Stimulated activated CD4-positive, alpha-beta T cell treated with anti-CD3 and anti-CD28 coated beads, TNF-alpha, amount 100 ng/mL, for 48 hours (primary cell): ENCODE results near the gene KDELR3.
"Not testable (repeated sequence)": the region's sequence is repeated elsewhere in the genome, so short reads cannot be mapped to it uniquely, and the experiment has no call there.

Experiments
- DNase-seq, 3 donors: peaks; one replicate each; pipeline ENCODE4 v3.0.0-alpha.2; 2020; ENCODE audit warnings: low read depth in 3 of 3

KDELR3 gene

GRCh38 chr22:38456841-38457699 lies 10.8 kb upstream of the KDELR3 start:
- DNase-seq = no peak

GRCh38 chr22:38460426-38460840 lies 7.5 kb upstream of the KDELR3 start:
- DNase-seq = no peak

- no peak for DNase-seq
These were observed 6.9 kb upstream of the KDELR3 start for GRCh38 chr22:38461057-38461413.

DNA sequence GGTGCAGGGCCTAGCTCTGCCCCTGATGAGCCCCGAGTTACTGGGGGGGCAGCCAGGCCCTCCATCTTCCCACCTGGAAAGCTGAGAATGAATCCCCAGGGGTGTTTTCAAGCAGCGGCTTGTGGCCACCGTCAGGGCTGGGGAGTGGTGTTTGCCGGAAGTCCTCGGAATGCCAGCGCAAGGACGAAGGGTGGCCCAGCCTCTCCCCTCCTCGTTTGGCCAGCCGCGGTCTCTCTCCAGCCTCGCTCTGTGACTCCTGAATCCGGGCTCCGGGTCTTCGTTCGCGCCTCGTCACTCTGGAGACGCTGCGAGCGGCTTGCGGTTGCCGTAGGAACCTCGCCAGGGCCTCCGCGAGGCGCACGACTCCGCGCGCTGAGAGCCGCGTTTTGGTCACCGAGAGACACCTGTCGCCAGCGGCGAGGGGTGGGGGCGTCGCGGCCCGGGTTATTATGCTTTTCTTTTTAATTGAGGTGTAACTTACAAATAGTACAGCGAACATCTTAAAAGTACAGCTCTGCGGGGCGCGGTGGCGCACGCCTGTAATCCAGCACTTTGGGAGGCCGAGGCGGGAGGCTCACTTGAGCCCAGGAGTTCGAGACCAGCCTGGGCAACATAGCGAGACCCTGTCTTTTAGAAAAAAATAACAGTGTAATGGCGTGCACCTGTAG lies 6.3 kb upstream of the KDELR3 start:
- DNase-seq = peak; percentile 39 to 65 (median 39)

DNA sequence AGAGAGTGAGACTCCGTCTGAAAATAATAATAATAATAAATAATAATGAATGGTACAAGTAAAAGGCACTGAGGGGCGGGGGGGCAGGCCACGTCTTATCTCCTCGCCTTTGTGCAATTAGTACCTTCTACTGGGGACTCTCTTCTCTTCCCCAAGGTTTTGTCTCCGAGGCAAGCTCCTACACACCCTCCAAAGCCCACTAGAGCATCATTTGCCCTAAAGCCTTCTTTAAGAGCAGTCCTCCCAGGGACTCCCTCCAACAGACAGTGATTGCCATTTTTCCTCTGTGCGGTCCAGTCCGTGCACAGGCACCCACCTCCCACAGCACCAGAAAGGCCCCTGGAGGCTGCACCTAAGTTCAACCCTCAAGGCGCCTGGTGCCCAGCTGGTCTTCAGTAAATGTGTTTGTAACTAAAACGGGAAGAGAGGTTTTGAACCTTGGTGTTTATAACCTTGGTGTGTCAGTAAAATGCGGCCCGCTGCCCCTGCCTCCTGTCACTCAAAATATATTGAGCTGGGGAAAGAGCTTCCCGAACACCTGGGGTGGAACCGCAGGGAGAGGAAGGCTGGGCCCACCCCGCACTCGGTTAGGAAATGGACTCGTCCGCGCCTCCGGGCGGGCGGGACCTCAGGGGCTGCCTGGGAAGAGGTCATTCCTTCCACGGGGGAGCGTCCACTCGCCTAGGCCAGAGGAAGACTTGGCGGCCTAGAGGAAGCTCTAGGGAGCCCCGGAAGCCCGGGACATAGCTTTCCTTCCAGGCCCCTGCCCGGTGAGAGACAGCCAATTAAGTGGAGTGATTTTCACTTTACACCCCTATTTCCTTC lies 4.7 kb upstream of the KDELR3 start:
- no peak for DNase-seq

GRCh38 chr22:38464992-38465672 lies 2.8 kb upstream of the KDELR3 start:
- no peak for DNase-seq

- no peak for DNase-seq
These were observed 2.0 kb upstream of the KDELR3 start for GRCh38 chr22:38465673-38466490.

GRCh38 chr22:38467438-38467903 lies 425 bp upstream of the KDELR3 start:
- DNase-seq = no peak

DNA sequence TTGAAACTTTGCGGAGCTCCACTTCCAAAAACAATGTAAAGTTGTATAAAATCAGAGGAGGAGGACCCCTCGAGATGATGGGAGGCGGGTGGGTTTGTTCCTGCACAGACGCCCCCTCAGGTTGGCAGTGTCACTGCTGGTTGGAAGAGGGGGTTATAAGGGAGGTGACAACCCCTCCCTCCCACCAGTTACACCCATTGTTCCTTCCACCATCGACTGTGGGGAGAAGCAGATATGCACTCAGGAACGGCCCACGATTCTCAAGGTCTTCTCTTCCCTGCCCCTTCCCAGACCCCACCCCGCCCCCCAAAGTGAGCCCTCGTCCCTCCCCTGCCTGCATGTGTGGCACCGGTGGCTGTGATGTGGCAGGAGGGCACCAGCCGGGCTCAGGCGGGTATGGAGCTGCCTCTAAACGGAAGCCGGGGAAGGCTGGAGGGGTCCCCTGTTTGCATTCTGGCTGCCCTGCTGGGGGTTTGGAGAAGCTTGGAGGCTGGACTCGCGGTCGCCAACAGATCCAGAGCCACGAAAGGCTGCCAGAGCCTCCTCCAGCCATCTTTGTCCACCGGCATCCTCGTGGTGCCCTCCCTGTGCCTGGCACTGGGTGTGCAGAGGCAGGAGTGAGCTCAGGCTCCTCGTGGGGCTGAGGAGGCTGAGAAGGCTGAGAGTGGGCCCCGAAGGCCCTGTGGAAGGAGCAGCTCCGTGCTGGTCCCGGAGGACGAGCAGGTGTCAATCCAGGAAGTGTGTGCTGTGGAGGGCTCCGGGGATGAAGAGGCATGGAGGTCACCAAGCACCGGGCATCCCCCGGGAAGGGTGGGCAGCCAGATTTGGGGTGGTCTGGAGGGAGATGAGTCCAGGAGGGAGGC lies 778 bp downstream of the KDELR3 start:
- no peak for DNase-seq

GRCh38 chr22:38469306-38469781 lies 1.4 kb downstream of the KDELR3 start:
- DNase-seq = no peak

DNA sequence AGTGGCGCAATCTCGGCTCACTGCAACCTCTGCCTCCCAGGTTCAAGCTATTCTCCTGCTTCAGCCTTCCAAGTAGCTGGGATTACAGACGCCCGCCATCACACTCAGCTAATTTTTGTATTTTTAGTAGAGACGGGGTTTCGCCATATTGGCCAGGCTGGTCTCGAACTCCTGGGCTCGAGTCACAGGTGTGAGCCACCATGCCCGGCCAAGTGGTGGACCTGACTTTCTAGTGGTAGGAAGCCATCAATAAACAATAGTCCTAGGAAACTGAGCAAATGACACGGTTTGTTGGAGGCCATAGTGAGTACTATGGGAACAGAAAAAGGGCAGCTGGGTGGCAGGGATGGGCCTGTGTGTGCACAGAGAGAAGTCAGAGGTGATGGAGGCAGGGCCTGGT lies 2.3 kb downstream of the KDELR3 start:
- DNase-seq = not testable (repeated sequence)

DNA sequence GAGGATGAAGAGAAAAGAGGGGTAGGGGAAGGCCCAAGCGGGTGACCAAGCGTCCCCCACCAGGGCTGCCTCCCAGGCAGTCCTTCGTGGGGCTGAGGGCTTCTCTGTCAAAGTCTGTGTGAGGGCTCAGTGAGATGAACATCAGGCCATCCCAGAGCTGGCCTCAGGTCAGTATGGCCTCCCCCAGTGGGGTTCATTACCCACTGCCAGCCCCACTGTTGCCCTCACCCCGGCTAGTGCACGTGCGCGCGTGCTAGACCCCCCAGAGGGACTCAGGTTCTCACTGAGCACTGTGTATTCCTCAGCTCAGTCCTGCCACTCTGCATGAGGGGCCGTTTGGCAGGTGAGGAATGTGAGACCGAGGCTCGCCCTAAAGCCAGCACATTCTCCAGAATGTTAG lies 3.3 kb downstream of the KDELR3 start:
- no peak for DNase-seq

- no peak for DNase-seq
These were observed 6.2 kb downstream of the KDELR3 start for GRCh38 chr22:38474003-38474607.

DNA sequence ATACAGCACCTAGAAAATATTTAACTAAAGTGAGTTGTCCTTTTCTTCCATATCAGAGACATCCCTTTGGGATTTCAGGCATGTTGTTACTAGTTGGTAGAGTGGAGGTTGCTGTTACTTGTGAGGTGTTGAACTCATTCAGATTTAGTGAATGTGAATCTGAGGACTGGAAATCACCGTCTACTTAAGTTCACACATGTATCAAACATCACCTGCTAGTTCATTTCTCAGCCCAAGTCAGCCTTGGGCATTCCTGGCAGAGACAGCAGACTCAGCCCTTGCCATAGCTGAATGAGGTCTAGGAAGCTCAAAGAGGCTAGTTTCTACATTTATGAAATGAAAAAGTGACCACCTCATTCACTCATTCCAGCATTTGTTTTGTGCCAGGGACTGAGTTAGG lies 9.7 kb downstream of the KDELR3 start:
- no peak for DNase-seq

DNA sequence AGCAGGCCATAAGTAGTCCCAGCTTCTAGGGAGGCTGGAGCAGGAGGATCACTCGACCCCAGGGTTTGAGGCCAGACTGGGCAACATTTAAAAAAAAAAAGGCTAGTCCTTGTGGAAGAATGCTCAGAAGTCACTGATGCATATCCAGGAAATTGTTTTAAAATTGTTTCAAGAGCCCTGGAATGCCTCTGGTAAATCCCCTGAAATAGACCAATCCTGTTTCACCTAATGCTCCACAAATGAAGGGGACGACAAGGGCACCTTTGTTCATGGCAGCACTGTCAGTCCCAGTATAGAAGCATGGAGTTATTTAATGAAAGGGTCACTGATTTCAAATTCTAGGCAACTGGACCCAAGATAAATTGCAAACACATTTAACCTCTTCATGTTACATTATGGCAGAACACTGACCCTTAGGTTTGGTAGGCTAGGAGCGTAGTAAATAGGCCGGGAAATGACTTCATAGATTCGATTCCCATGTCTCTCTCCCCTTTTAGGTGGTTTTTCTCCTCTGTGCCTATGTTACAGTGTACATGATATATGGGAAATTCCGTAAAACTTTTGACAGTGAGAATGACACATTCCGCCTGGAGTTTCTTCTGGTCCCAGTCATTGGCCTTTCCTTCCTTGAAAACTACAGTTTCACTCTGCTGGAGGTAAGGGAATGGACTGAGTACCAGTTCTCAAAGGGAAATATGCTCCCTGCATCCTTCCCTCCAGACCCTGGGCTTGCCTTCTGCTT lies 11.4 kb downstream of the KDELR3 start:
- DNase-seq = no peak

- no peak for DNase-seq
These were observed 13.4 kb downstream of the KDELR3 start for GRCh38 chr22:38481162-38481870.

DNA sequence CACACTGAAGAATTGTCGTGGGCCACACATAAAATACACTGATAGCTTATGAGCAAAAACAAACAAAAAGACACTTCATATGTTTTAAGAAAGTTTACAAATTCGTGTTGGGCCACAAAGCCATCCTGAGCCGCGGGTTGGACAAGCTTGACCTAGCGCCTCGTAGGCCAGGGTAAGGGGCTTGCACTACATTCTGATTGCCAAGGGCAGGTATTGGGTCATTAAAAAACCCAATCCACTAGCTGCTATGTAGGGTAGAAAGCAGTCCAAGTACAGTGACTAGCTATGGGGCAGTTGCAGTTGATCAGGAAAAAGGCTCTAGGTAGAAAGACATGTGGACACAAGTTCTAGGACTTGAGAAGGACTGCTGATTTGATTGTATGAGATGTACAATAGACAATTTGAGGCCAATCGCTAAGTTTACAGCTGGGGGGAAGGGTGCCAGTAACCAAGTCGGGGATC lies 14.0 kb downstream of the KDELR3 start:
- no peak for DNase-seq
